Stimulated activated CD4-positive, alpha-beta T cell treated with anti-CD3 and anti-CD28 coated beads, Interleukin-1b, Interleukin-23, amount 100 ng/mL, for 1 hour (primary cell): ENCODE measurements around the gene AQP1.

ENCODE experiments used
- DNase-seq, 2 donors: peaks; one replicate each; pipeline ENCODE4 v3.0.0-alpha.2; 2020; ENCODE audit warnings: low read depth in 2 of 2

AQP1 gene

GRCh38 chr7:30911561-30911969 lies at the start of gene AQP1:
TSS of gene AQP1 (plus strand) at chr7:30911853. CDS start at chr7:30911910, 57 bp downstream.
- no peak for DNase-seq

- no peak for DNase-seq
Observed at GRCh38 chr7:30862995-30863705, 48.5 kb upstream of the AQP1 start.

GRCh38 chr7:30863706-30864035 lies 48.0 kb upstream of the AQP1 start:
- no peak for DNase-seq

GRCh38 chr7:30864101-30864500 lies 47.6 kb upstream of the AQP1 start:
- DNase-seq, result no peak

- no peak for DNase-seq
Observed at GRCh38 chr7:30865076-30865475, 46.6 kb upstream of the AQP1 start.

GRCh38 chr7:30865821-30866220 lies 45.8 kb upstream of the AQP1 start:
- no peak for DNase-seq

- no peak for DNase-seq
Observed at GRCh38 chr7:30866939-30867338, 44.7 kb upstream of the AQP1 start.

GRCh38 chr7:30867483-30867882 lies 44.2 kb upstream of the AQP1 start:
- no peak for DNase-seq

- no peak for DNase-seq
Observed at GRCh38 chr7:30869794-30870611, 41.6 kb upstream of the AQP1 start.

GRCh38 chr7:30870821-30871518 lies 40.7 kb upstream of the AQP1 start:
- no peak for DNase-seq

GRCh38 chr7:30871655-30872054 lies 40.0 kb upstream of the AQP1 start:
- DNase-seq, result no peak

- no peak for DNase-seq
Observed at GRCh38 chr7:30873207-30873606, 38.4 kb upstream of the AQP1 start.

- no peak for DNase-seq
Observed at GRCh38 chr7:30873656-30874055, 38.0 kb upstream of the AQP1 start.

GRCh38 chr7:30874656-30875302 lies 36.9 kb upstream of the AQP1 start:
- no peak for DNase-seq

- DNase-seq, result no peak
Observed at GRCh38 chr7:30877015-30877769, 34.5 kb upstream of the AQP1 start.

GRCh38 chr7:30877993-30878392 lies 33.7 kb upstream of the AQP1 start:
- DNase-seq, result no peak

- no peak for DNase-seq
Observed at GRCh38 chr7:30879139-30880124, 32.2 kb upstream of the AQP1 start.

GRCh38 chr7:30880125-30880720 lies 31.4 kb upstream of the AQP1 start:
- DNase-seq, result no peak

GRCh38 chr7:30880941-30881340 lies 30.7 kb upstream of the AQP1 start:
- no peak for DNase-seq

- DNase-seq, result no peak
Observed at GRCh38 chr7:30881448-30881847, 30.2 kb upstream of the AQP1 start.
